EH (cell line): ENCODE measurements around the gene ANAPC4.

Experiments
- DNase-seq: peaks from one replicate; pipeline ENCODE4 v3.0.0-alpha.2; 2015; ENCODE audit warnings: low read depth

ANAPC4 gene

DNA sequence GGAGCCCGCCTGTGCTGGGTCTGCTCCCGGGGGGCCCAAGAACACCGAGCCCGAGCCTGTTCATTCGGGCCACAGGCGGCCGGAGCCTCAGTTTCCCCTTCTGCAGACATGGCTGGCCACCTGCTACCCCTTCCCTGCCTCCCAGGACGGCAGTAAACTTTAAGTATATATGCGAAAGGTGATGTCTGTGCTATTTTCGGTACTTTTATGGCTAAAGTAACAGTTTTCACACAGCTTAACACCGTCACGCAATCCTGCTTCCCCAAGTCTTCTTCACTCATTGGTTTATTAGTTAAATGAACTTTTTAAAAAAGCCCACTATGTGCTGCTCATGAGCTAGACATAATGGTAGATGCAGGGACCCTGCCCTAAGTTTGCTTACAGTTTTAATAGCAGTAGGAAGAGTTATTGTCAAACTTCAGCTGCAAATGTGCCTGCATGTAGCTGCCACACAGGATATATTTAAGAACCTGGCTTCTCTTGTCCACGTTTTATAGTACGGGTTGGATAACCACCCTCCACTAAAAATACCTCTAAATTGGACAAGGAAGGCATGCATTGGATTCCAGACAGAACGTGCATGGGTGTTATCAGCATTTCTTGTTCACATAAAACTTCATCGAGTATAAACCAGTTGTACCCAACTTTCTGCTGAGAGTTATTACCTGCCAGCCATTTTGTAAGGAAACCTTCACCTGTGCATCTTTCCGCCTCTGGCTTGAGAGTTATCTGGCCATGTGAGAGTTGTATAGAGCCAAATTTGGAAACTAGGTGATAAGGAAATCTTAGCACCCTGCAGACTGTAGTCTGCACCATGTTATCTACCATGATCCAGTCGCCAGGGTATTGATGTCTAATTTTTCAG is 741 bp downstream of the ANAPC4 start:
- no peak for DNase-seq

- DNase-seq, result no peak
Measured at GRCh38 chr4:25378437-25378743, 1.3 kb downstream of the ANAPC4 start.

DNA sequence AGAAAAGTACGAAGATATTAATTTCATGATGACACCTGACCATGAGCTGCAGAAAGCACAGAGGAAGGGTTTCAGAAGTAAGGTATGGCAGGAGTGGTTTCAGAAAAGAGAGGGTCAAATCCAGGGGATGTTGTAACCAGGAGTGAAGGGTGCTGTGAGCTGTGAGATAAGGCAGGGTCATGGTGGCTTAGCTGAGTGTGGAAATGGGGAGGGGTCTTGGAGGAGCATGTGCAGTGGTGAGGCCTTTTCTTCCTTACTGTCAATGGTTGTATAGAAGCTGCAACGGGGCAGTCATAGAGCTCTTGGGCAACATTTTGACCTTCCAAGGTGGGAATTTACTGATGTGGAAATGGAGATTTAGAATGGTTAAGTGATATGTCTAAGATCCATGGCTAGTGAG is 2.5 kb downstream of the ANAPC4 start:
- no peak for DNase-seq

DNA sequence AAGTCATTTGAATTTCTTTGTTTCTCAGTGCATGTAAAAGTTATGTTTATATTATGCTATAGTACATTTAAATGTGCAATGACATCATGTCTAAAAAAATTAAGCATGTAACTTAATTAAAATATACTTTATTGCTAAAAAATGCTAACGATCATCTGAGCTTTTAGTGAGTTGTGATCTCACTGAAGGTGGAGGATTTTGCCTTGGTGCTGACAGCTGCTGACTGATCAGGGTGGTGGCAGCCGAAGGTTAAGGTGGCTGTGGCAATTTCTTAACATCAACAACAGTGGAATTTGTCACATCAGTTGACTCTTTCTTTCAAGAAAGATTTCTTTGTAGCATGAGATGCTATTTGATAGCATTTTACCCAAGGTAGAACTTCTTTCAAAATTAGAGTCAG is 6.6 kb downstream of the ANAPC4 start:
- no peak for DNase-seq

GRCh38 chr4:25386926-25387325 is 9.9 kb downstream of the ANAPC4 start:
- DNase-seq, result no peak

- no peak for DNase-seq
Measured at GRCh38 chr4:25397305-25397704, 20.2 kb downstream of the ANAPC4 start.

GRCh38 chr4:25399510-25399909 is 22.4 kb downstream of the ANAPC4 start:
- DNase-seq, result no peak

DNA sequence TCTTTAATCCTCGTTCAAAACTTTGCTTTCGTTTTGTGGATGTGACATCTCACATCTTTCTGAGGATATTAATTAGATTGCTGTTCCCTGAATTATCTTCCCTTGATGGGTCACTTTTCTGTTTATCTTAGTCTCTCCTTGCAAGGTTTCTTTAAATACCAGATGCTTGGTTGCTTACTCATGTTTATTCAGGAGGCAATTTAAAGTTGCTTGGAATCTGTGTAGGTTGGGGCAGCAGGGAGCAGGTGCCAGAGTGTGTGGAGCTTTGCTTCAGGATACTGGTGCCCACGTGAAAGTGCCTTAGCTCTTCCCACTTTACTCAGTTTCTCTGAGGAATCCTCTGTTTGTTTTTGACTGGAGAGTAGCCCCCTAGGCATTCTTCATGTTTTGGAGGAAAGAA is 24.0 kb downstream of the ANAPC4 start:
- peak; percentile 42 for DNase-seq

DNA sequence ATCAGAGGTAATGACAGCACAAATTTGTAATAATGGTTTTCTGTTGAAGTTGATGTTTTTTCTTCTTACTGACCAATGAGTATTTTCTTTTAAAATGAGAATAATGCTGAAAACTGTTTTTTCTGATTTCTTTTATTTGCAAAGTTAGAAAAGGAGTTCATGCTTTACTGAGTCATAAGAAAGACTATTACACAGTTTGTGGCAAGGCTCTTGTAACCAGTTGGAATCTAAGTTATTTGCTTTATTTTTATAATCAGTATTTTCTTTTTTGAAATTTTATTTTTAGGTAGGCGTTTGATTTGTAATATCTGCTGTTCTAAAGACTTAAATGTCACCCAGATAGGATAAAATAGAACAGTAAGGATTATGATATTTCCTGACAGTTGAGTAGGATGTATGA is 25.5 kb downstream of the ANAPC4 start:
- peak; percentile 5 for DNase-seq

- no peak for DNase-seq
Measured at GRCh38 chr4:25403699-25404098, 26.6 kb downstream of the ANAPC4 start.

DNA sequence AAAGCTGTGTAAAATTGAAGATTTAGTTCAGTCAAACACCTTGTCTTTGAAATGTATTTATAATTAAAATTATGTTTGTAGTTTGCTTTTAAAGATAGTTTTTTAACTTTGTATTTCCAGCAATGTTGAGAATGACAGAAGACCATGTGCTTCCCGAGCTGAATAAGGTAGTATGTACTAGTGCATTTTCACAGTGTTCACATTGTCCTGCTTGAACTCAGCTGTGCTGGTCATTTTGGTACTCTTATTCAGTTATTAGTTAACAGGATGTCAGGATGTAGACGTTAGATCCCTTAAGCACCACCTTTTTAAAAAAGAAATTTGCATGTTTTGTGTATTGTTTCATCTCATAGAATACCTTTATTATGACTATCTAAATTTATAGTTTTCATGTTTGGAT is 28.4 kb downstream of the ANAPC4 start:
- no peak for DNase-seq

DNA sequence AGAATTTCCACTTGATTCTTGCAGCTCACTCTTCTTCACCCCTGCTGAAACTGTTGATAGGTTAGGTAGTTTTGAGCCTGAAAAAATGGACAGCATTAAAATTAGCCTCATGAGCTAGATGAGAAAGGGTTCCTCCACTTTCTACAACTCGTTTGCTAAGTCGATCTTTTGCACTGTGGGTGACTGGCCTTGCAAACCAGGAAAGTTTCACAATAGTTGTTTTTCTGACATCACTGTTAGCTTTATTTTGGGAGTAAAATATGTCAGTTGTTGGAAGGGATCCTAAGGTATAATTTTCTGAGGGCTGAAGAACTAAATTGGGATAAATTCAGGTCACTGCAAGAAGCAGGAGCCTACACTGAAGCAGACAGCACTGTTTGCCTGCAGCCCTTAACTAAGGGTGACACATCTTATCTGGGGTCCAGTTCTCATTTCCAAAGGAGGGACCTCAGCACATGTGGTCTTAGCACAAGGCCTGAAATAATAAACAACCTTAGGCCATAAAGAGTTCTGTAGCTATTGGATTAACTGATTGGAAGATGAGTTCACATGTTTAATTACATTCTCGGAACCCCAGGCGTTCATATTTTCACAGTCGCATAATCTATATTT is 29.1 kb downstream of the ANAPC4 start:
- peak; percentile 28 for DNase-seq

- no peak for DNase-seq
Measured at GRCh38 chr4:25410820-25411529, 33.9 kb downstream of the ANAPC4 start.

DNA sequence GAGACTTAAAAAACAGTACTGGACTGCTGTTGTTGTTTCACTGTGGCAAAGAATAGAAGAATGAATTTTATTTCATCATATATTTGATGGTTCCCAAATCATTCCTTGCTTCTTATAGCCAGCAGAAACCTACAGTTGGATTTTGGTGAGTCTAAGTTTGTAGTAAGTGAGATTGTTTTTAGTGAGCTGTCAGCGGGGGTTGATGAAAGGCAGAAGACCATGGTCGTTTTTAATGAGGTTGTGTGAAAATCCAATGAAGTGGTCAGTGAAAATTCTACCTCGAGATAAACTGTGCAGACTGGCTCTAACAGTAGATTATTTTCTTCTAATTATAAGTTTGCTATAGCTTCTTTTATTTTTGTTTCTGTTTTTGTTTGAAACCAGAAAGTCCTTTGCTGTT is 36.2 kb downstream of the ANAPC4 start:
- no peak for DNase-seq

DNA sequence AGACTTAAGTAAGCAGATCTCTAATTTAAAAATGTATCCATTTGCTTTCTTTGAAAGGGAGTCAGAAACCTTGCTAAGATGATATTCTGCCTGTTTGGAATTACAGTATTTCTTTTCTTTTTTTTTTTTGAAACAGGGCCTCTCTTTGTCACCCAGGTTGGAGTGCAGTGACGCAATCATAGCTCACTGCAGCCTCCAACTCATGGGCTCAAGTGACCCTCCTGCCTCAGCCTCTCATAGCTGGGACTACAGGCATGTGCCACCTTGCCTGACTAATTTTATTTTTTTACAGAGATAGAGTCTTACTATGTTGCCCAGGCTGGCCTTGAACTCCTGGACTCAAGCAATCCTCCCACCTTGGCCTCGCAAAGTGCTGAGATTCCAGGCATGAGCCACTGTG is 40.0 kb downstream of the ANAPC4 start:
- no peak for DNase-seq

DNA sequence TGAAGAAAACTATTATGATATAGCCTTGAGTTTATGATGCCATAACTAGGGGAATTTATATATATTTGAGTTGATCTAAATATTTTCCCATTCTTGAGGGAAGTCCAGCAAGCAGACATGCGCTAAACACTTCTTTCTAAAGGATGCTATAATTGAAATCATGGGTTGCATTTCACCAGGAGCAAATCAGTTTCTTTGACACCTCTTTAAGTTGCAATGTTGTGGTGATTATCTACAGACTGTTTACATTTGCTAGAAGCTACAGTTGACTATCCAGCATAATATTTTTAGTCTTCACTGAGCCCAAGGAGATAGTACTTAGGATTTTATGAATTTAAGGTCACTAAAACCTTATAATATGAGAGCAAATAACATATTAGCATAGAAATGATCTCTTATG is 43.9 kb downstream of the ANAPC4 start:
- no peak for DNase-seq

DNA sequence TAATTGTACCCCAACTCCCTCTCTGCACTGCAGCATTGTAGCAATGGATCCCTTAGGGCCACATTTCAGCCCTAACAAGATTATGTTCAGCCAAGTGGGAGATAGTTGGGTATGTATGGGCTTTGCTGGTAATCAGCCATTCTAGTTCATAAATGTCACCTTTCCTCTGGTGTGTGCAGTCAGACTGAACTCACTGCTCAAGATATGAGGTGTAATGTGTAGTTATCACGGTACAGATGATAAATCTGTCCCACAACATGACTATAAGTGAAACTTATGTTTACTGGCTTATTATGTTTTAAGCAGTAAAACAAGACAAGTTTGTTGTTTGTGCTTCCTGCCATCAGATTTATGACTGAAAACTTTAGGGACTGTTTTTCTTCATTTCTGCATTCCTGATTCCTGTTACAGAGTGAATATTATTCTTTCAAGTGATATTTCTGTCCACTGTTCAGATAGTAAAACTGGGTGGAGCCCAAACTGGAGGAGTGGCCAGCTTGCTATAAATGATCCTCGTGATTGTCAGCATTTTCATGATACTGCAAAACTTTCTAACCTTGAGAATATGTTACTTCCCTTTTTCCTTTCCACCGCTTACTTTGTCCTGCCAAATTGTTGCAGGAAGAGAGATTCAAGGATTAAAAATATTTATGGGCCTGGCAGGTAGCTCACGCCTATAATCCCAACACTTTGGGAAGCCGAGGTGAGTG is 44.9 kb downstream of the ANAPC4 start:
- no peak for DNase-seq

- DNase-seq, result no peak
Measured at GRCh38 chr4:25423548-25423947, 46.5 kb downstream of the ANAPC4 start.

GRCh38 chr4:25424539-25425228 is 47.6 kb downstream of the ANAPC4 start:
- no peak for DNase-seq

- DNase-seq, result no peak
Measured at GRCh38 chr4:25425361-25425760, 48.3 kb downstream of the ANAPC4 start.

- no peak for DNase-seq
Measured at GRCh38 chr4:25427871-25428270, 50.8 kb downstream of the ANAPC4 start.

DNA sequence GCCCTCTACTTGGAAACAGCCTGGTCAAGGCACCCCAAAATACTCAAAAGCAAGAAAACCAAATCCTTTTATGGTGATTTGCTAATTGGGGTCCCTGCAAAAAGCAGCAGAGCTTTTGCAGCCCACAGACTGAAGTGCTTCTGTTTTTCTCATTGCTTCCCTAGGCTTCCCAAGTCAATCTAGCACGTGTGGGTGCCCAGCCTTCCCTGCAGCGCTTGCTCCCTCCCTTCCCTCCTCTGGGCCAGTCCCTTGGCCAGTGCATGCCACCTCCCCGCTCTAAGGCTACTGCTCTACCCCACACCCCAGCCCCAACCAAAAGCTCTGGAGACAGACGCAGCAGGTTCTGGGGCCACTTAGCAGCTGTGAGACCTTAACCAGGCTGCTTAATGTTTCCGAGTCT is 53.6 kb downstream of the ANAPC4 start:
- DNase-seq, result no peak
